ENCODE measurements around the gene PDCD2. TPM values are rescaled to one million over a fixed set of nuclear protein-coding genes. Genes with fewer than 3 reads are reported as not detected.

PDCD2 gene
- polyA plus RNA-seq, 1 experiment = 73.9 TPM

DNA sequence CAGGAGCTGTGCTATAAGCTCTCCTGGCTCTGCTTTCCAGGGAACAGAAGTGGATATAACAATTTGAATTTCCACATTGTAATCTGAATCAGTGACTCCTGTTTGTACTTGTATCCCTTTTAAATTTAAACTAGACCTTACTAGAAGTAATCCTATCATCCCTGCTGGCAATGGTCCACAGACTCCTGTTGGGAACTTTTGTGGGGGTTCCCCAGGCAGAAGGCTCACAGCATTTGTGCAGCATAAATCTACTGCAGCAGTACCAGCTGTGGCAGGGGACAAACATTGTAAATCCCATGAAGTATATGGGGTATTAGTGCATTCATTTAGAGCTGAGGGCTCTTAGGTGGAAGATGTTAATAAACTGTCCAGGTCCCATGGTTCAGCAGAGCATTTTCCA, 12.0 kb upstream of the PDCD2 start:
- Histone ChIP-seq H3K27ac (ENCODE audit: low read depth, low read length) (no peak overlapping the region), H3K27me3 (ENCODE audit: control insufficient read depth, insufficient read depth, low read length) (no peaks in the 10 kb centered on the region), H3K4me3 (ENCODE audit: low read depth, low read length) (no peak overlapping the region), H3K9me3 (ENCODE audit: control insufficient read depth, insufficient read depth, low read length) (no peaks in the 10 kb centered on the region)
- ChIA-PET CTCF (no interaction called here), POLR2A (no interaction called here)
- no peak for DNase-seq (ENCODE audit: low read depth, low spot score)
- TF ChIP-seq, protein P1, sequence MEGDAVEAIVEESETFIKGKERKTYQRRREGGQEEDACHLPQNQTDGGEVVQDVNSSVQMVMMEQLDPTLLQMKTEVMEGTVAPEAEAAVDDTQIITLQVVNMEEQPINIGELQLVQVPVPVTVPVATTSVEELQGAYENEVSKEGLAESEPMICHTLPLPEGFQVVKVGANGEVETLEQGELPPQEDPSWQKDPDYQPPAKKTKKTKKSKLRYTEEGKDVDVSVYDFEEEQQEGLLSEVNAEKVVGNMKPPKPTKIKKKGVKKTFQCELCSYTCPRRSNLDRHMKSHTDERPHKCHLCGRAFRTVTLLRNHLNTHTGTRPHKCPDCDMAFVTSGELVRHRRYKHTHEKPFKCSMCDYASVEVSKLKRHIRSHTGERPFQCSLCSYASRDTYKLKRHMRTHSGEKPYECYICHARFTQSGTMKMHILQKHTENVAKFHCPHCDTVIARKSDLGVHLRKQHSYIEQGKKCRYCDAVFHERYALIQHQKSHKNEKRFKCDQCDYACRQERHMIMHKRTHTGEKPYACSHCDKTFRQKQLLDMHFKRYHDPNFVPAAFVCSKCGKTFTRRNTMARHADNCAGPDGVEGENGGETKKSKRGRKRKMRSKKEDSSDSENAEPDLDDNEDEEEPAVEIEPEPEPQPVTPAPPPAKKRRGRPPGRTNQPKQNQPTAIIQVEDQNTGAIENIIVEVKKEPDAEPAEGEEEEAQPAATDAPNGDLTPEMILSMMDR (IDR thresholded peaks at IDR 0.05; ENCODE audit: low read depth, low read length) = no peak

GRCh38 chr6:170590725-170591124, 6.3 kb upstream of the PDCD2 start:
- Histone ChIP-seq H3K27ac (ENCODE audit: low read depth, low read length) (no peak overlapping the region), H3K9me3 (ENCODE audit: control insufficient read depth, insufficient read depth, low read length) (no peaks in the 10 kb centered on the region), H3K4me3 (ENCODE audit: low read depth, low read length) (no peak overlapping the region), H3K27me3 (ENCODE audit: control insufficient read depth, insufficient read depth, low read length) (no peaks in the 10 kb centered on the region)
- ChIA-PET POLR2A (no interaction called here), CTCF (no interaction called here)
- TF ChIP-seq, protein P1 (IDR thresholded peaks at IDR 0.05; ENCODE audit: low read depth, low read length) = no peak
- DNase-seq (ENCODE audit: low read depth, low spot score) = no peak

GRCh38 chr6:170584954-170585498, 589 bp upstream of the PDCD2 start:
- H3K4me3 ChIP-seq (ENCODE audit: low read depth, low read length) = peak overlapping the region; percentile 96
- H3K27me3 ChIP-seq (ENCODE audit: control insufficient read depth, insufficient read depth, low read length) = no peaks in the 10 kb centered on the region
- TF ChIP-seq, protein P1 (IDR thresholded peaks at IDR 0.05; ENCODE audit: low read depth, low read length) = no peak
- no peak for DNase-seq (ENCODE audit: low read depth, low spot score)
- no peaks in the 10 kb centered on the region for H3K9me3 ChIP-seq (ENCODE audit: control insufficient read depth, insufficient read depth, low read length)
- POLR2A ChIA-PET = interaction anchor here (1.4 kb wide), 1 partner anchor 31 kb away, joined by 7 read pairs; the partner anchor contains the start of gene TBP
- H3K27ac ChIP-seq (ENCODE audit: low read depth, low read length) = peak overlapping the region; percentile 47
- CTCF ChIA-PET = interaction anchor here (1.2 to 1.7 kb wide), 2 partner anchors 10 to 55 kb away, joined by 3 to 14 read pairs; no protein-coding TSS in a partner anchor

- Histone ChIP-seq H3K4me3 (ENCODE audit: low read depth, low read length) (peak overlapping the region; percentile 96), H3K27me3 (ENCODE audit: control insufficient read depth, insufficient read depth, low read length) (no peaks in the 10 kb centered on the region), H3K9me3 (ENCODE audit: control insufficient read depth, insufficient read depth, low read length) (no peaks in the 10 kb centered on the region), H3K27ac (ENCODE audit: low read depth, low read length) (no peak overlapping the region)
- CTCF ChIA-PET = interaction anchor here (0.6 to 1.7 kb wide), 10 partner anchors 9 to 800 kb away, joined by 3 to 14 read pairs (median 4); no protein-coding TSS in a partner anchor
- no peak for DNase-seq (ENCODE audit: low read depth, low spot score)
- POLR2A ChIA-PET = interaction anchor here (0.6 to 1.4 kb wide), 3 partner anchors 8 to 33 kb away, joined by 3 to 7 read pairs (median 6); partner anchors contain the start of gene TBP
- TF ChIP-seq, protein P1 (IDR thresholded peaks at IDR 0.05; ENCODE audit: low read depth, low read length) = peak; percentile 46
These were observed 669 bp downstream of the PDCD2 start for GRCh38 chr6:170583756-170584180.

DNA sequence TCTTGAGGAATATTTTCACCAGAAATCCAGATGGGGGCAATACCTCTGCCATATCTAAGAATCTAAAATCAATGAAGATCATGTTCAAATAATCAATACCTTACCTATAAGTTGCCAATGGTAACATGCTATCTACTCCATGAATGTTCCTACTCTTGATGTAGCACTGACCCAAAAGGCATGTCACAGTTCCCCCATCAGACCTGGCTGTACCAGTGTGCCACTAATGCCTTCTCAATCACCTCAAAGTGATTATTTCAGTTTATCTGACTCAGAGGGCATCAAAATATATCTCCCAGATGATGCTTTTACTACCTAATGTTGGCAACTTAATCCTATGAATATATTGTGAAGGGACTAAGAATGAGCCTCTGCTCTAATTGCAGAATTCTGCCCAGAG, 5.5 kb downstream of the PDCD2 start:
- DNase-seq (ENCODE audit: low read depth, low spot score) = no peak
- no peaks in the 10 kb centered on the region for H3K9me3 ChIP-seq (ENCODE audit: control insufficient read depth, insufficient read depth, low read length)
- H3K27ac ChIP-seq (ENCODE audit: low read depth, low read length) = no peak overlapping the region
- ChIA-PET POLR2A (no interaction called here), CTCF (no interaction called here)
- TF ChIP-seq, protein P1 (IDR thresholded peaks at IDR 0.05; ENCODE audit: low read depth, low read length) = no peak
- H3K4me3 ChIP-seq (ENCODE audit: low read depth, low read length) = no peak overlapping the region
- H3K27me3 ChIP-seq (ENCODE audit: control insufficient read depth, insufficient read depth, low read length) = no peaks in the 10 kb centered on the region

Measured in AG04450 (cell line).